ENCODE data around the gene USF1.

- no peak for TF ChIP-seq ZNF8 (CRISPR knock-in tag; IDR thresholded peaks at IDR 0.05)
- no peak for TF ChIP-seq CSRNP3 (CRISPR knock-in tag; IDR thresholded peaks at IDR 0.05)
- no peak for TF ChIP-seq OSR1 (CRISPR knock-in tag; IDR thresholded peaks at IDR 0.05)
- TF ChIP-seq POU6F1 (CRISPR knock-in tag; IDR thresholded peaks at IDR 0.05; ENCODE audit: borderline replicate concordance, low read depth): no peak
- no peak for TF ChIP-seq PATZ1 (CRISPR knock-in tag; IDR thresholded peaks at IDR 0.05; ENCODE audit: borderline replicate concordance)
- no peak for TF ChIP-seq TSHZ2 (CRISPR knock-in tag; IDR thresholded peaks at IDR 0.05)
- TF ChIP-seq ESRRG (CRISPR knock-in tag; IDR thresholded peaks at IDR 0.05): no peak
- TF ChIP-seq RARB (CRISPR knock-in tag; IDR thresholded peaks at IDR 0.05): no peak
- no peak for TF ChIP-seq ARNTL (CRISPR knock-in tag; IDR thresholded peaks at IDR 0.05; ENCODE audit: borderline replicate concordance, low read depth)
- TF ChIP-seq PPARA (CRISPR knock-in tag; IDR thresholded peaks at IDR 0.05; ENCODE audit: borderline replicate concordance): no peak
- no peak for TF ChIP-seq SNAI2 (CRISPR knock-in tag; IDR thresholded peaks at IDR 0.05)
- no peak for TF ChIP-seq BACH2 (CRISPR knock-in tag; IDR thresholded peaks at IDR 0.05; ENCODE audit: borderline replicate concordance)
- no peak for TF ChIP-seq TOX (CRISPR knock-in tag; IDR thresholded peaks at IDR 0.05; ENCODE audit: borderline replicate concordance)
- TF ChIP-seq TCF4 (CRISPR knock-in tag; IDR thresholded peaks at IDR 0.05; ENCODE audit: borderline replicate concordance): no peak
Observed at GRCh38 chr1:161039154-161039545, 6.6 kb downstream of the USF1 start.
